ENCODE measurements around the gene OR12D2. TPM values are rescaled to one million over a fixed set of nuclear protein-coding genes. Genes with fewer than 3 reads are reported as not detected.
"Not testable (repeated sequence)": the region's sequence is repeated elsewhere in the genome, so short reads cannot be mapped to it uniquely, and the experiment has no call there.

The OR12D2 gene
- total and polyA plus RNA-seq, 2 experiments from 2014 or later, result not detected

DNA sequence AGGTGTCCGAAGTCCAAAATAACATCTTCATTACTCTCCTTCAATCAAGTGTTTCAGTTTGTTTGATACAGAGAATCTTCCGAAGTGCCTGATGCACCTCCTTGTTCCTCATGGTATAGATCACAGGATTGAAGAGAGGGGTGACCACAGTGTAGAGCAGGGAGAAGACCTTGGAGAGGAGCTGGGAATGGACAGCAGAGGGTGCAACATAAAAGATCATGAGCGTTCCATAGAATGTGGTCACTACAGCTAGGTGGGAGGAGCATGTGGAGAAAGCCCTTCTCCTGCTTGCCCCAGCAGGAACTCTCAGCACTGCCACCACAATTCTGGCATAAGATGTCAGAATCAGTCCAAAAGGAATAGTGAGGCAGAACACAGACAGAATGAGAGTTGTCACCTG is 31.2 kb downstream of the OR12D2 start:
- no peaks in the 10 kb centered on the region for H3K9me3 ChIP-seq (ENCODE audit: low read depth)

DNA sequence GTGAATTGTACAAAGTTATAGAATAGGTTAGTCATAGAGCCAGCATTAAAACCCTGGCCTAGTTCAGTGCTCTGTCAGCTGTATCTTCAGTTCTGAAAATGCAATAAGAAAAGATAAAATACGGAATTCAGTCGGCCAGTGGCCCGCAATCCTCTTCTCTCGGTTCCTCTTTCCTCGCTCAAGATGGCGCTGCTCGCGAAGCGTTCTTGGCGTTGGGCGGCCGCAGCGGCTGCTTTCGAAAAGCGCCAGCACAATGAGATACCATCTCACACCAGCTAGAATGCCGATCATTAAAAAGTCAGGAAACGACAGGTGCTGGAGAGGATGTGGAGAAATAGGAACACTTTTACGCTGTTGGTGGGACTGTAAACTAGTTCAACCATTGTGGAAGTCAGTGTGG is 41.3 kb downstream of the OR12D2 start:
- H3K9me3 ChIP-seq (ENCODE audit: low read depth); H3K36me3 ChIP-seq (ENCODE audit: low read depth); H3K79me2 ChIP-seq (ENCODE audit: insufficient read depth); H4K20me1 ChIP-seq (ENCODE audit: insufficient read depth); in situ Hi-C loops (cut with MboI); DNase-seq; H3K9me2 ChIP-seq (ENCODE audit: insufficient read depth); H3K27ac ChIP-seq; H3K9ac ChIP-seq; H2AFZ ChIP-seq; H3K4me2 ChIP-seq (ENCODE audit: unreplicated experiment); H3F3A ChIP-seq (ENCODE audit: insufficient read depth); H3K4me3 ChIP-seq; H3K27me3 ChIP-seq (replicated peaks; ENCODE audit: insufficient read depth); H3K4me1 ChIP-seq (ENCODE audit: insufficient read depth): not testable (repeated sequence)
- WGBS, 2 experiments (ENCODE audit: low coverage in 1 of 2, low lambda C conversion rate in 2 of 2, missing lambda C conversion rate in 2 of 2), result 57 to 68% methylated on average over 18 of the region's 18 CpGs

More for the DNA sequence above, 31.2 kb downstream of the OR12D2 start:
- no peak for DNase-seq
- Histone ChIP-seq H3K9me2 (ENCODE audit: insufficient read depth) (no peaks in the 10 kb centered on the region), H2AFZ (no peak overlapping the region), H3K4me3 (no peak overlapping the region), H3K27ac (no peak overlapping the region), H3K4me1 (ENCODE audit: insufficient read depth) (no peaks in the 10 kb centered on the region), H3K79me2 (ENCODE audit: insufficient read depth) (no peaks in the 10 kb centered on the region), H3K27me3 (replicated peaks; ENCODE audit: insufficient read depth) (no peaks in the 10 kb centered on the region), H3K4me2 (ENCODE audit: unreplicated experiment) (no peak overlapping the region), H3F3A (ENCODE audit: insufficient read depth) (no peaks in the 10 kb centered on the region), H3K36me3 (ENCODE audit: low read depth) (no peaks in the 10 kb centered on the region), H3K9ac (no peak overlapping the region), H4K20me1 (ENCODE audit: insufficient read depth) (no peaks in the 10 kb centered on the region)
- in situ Hi-C loops (cut with MboI), result no loop called here
- 18 to 24% methylated on average over 3 of the region's 3 CpGs for WGBS, 2 experiments (ENCODE audit: low coverage in 1 of 2, low lambda C conversion rate in 2 of 2, missing lambda C conversion rate in 2 of 2)
- TF ChIP-seq EZH2phosphoT487 (IDR thresholded peaks at IDR 0.05; ENCODE audit: insufficient read depth, low read depth), result no peak
- TF ChIP-seq EZH2 (IDR thresholded peaks at IDR 0.05; ENCODE audit: insufficient read depth, poor library complexity, severe bottlenecking), result no peak

DNA sequence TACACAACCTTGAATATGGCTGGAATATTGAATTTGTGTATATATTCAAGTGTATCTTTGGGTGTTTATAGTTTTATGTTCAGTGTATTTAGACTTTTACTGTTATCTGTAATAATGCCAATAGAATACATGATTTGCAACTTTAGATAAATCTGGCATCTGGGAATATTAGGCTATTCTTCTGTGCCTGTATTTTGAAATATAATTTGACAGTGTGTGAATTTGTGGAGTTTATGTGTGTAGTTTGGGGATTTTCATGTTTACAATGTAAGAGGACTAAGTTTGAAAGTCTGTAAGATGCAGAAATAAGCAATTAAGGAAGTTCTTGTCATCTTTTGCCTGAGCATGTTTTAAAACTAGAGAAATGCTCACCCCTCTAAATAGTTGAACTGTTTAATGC is 43.6 kb downstream of the OR12D2 start, which contains the start of gene OR10C1:
Gene OR10C1 (plus strand): TSS at position 301 of the 400 bp plus-strand sequence. CDS start 710 bp downstream, outside the sequence.
- Histone ChIP-seq H3K27ac (no peak within 1 kb of the TSS), H3F3A (ENCODE audit: insufficient read depth) (no peaks in the 10 kb centered on the region), H4K20me1 (ENCODE audit: insufficient read depth) (no peaks in the 10 kb centered on the region), H3K9me2 (ENCODE audit: insufficient read depth) (no peaks in the 10 kb centered on the region), H3K27me3 (replicated peaks; ENCODE audit: insufficient read depth) (no peaks in the 10 kb centered on the region), H2AFZ (no peak within 1 kb of the TSS), H3K4me1 (ENCODE audit: insufficient read depth) (no peaks in the 10 kb centered on the region), H3K4me2 (ENCODE audit: unreplicated experiment) (no peak within 1 kb of the TSS), H3K79me2 (ENCODE audit: insufficient read depth) (no peaks in the 10 kb centered on the region), H3K36me3 (ENCODE audit: low read depth) (no peaks in the 10 kb centered on the region), H3K9ac (no peak within 1 kb of the TSS), H3K9me3 (ENCODE audit: low read depth) (no peaks in the 10 kb centered on the region), H3K4me3 (no peak within 1 kb of the TSS)
- no peak for DNase-seq
- no peak for TF ChIP-seq EZH2phosphoT487 (IDR thresholded peaks at IDR 0.05; ENCODE audit: insufficient read depth, low read depth)
- TF ChIP-seq EZH2 (IDR thresholded peaks at IDR 0.05; ENCODE audit: insufficient read depth, poor library complexity, severe bottlenecking), result no peak
- in situ Hi-C loops (cut with MboI), result no loop called here

DNA sequence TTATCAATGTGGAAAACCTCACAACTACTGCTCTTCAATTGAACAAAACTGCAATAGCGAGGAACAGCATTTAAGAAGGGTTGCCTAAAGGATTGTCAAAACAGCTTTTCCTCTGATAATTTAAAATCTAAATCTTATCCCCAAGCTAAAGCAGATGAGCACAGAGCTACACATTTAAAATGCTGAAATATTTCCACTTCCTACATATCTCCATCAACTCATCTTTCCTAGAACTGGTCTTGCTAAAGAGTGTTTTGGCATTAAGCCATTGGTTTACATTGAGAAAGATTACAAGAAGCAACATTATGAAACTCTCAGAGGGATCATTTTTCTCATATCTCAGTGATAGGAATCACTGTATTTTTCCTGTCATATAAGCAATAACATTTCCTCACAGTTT is 47.3 kb downstream of the OR12D2 start:
- no peaks in the 10 kb centered on the region for H3K79me2 ChIP-seq (ENCODE audit: insufficient read depth)
- in situ Hi-C loops (cut with MboI), result no loop called here
- 6 to 8% methylated on average over 1 of the region's 1 CpG for WGBS, 2 experiments (ENCODE audit: low coverage in 1 of 2, low lambda C conversion rate in 2 of 2, missing lambda C conversion rate in 2 of 2)
- H3K4me3 ChIP-seq, result no peak overlapping the region
- H3K4me1 ChIP-seq (ENCODE audit: insufficient read depth), result no peaks in the 10 kb centered on the region
- H3K36me3 ChIP-seq (ENCODE audit: low read depth), result no peaks in the 10 kb centered on the region
- H3F3A ChIP-seq (ENCODE audit: insufficient read depth), result no peaks in the 10 kb centered on the region
- no peak for TF ChIP-seq EZH2phosphoT487 (IDR thresholded peaks at IDR 0.05; ENCODE audit: insufficient read depth, low read depth)
- no peak for TF ChIP-seq EZH2 (IDR thresholded peaks at IDR 0.05; ENCODE audit: insufficient read depth, poor library complexity, severe bottlenecking)
- H2AFZ ChIP-seq, result no peak overlapping the region
- H3K9me2 ChIP-seq (ENCODE audit: insufficient read depth), result no peaks in the 10 kb centered on the region
- H4K20me1 ChIP-seq (ENCODE audit: insufficient read depth), result no peaks in the 10 kb centered on the region
- H3K9me3 ChIP-seq (ENCODE audit: low read depth), result no peaks in the 10 kb centered on the region
- no peak for DNase-seq
- no peaks in the 10 kb centered on the region for H3K27me3 ChIP-seq (replicated peaks; ENCODE audit: insufficient read depth)
- H3K9ac ChIP-seq, result no peak overlapping the region
- H3K4me2 ChIP-seq (ENCODE audit: unreplicated experiment), result no peak overlapping the region
- H3K27ac ChIP-seq, result no peak overlapping the region

DNA sequence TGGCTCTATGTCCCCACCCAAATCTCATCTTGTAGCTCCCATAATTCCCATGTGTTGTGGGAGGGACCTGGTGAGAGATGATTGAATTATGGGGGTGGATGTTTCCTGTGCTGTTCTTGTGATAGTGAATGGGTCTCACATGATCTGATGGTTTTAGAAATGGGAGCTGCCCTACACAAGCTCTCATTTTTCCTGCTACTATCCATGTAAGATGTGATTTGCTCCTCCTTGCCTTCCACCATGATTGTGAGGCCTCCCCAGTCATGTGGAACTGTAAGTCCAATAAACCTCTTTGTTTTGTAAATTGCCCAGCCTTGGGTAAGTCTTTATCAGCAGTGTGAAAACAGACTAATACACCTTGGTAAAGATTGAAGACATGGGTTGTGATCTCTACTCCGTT is 48.6 kb downstream of the OR12D2 start:
- DNase-seq; H3K36me3 ChIP-seq (ENCODE audit: low read depth); H3K27me3 ChIP-seq (replicated peaks; ENCODE audit: insufficient read depth); H3K4me2 ChIP-seq (ENCODE audit: unreplicated experiment); H4K20me1 ChIP-seq (ENCODE audit: insufficient read depth); H3K4me3 ChIP-seq; H3K9me3 ChIP-seq (ENCODE audit: low read depth); in situ Hi-C loops (cut with MboI); H3K4me1 ChIP-seq (ENCODE audit: insufficient read depth); H3K27ac ChIP-seq; H3K9ac ChIP-seq; H3K79me2 ChIP-seq (ENCODE audit: insufficient read depth); H3K9me2 ChIP-seq (ENCODE audit: insufficient read depth); H2AFZ ChIP-seq; H3F3A ChIP-seq (ENCODE audit: insufficient read depth): not testable (repeated sequence)
- 0 to 6% methylated on average over 1 of the region's 1 CpG for WGBS, 2 experiments (ENCODE audit: low coverage in 1 of 2, low lambda C conversion rate in 2 of 2, missing lambda C conversion rate in 2 of 2)

Other genes starting within 250 kb of the OR12D2 start
- not detected in 2 replicates for gene OR2J2, start 224.7 kb upstream of the OR12D2 start, total RNA-seq (2014; rRNA removed; shearing (Covaris generic))
- gene OR2J2, start 224.7 kb upstream of the OR12D2 start, polyA plus RNA-seq (2016; fragmentation: Nextera tagmentation; extraction: Ambion mirVana), result not detected in 2 replicates
- not detected in 2 replicates for gene OR14J1, start 93.9 kb upstream of the OR12D2 start, total RNA-seq (2014; rRNA removed; shearing (Covaris generic))
- gene OR14J1, start 93.9 kb upstream of the OR12D2 start, polyA plus RNA-seq (2016; fragmentation: Nextera tagmentation; extraction: Ambion mirVana), result not detected in 2 replicates
- not detected in 2 replicates for gene OR5V1, start 26.8 kb upstream of the OR12D2 start, total RNA-seq (2014; rRNA removed; shearing (Covaris generic))
- not detected in 2 replicates for gene OR5V1, start 26.8 kb upstream of the OR12D2 start, polyA plus RNA-seq (2016; fragmentation: Nextera tagmentation; extraction: Ambion mirVana)
- gene OR12D3, start 20.3 kb upstream of the OR12D2 start, total RNA-seq (2014; rRNA removed; shearing (Covaris generic)), result not detected in 2 replicates
- gene OR12D3, start 20.3 kb upstream of the OR12D2 start, polyA plus RNA-seq (2016; fragmentation: Nextera tagmentation; extraction: Ambion mirVana), result not detected in 2 replicates
- gene OR12D1, start 19.3 kb downstream of the OR12D2 start, total RNA-seq (2014; rRNA removed; shearing (Covaris generic)), result not detected in 2 replicates
- not detected in 2 replicates for gene OR12D1, start 19.3 kb downstream of the OR12D2 start, polyA plus RNA-seq (2016; fragmentation: Nextera tagmentation; extraction: Ambion mirVana)
- gene OR10C1, start 43.7 kb downstream of the OR12D2 start, total RNA-seq (2014; rRNA removed; shearing (Covaris generic)), result not detected in 2 replicates
- gene OR10C1, start 43.7 kb downstream of the OR12D2 start, polyA plus RNA-seq (2016; fragmentation: Nextera tagmentation; extraction: Ambion mirVana), result not detected in 2 replicates
- gene OR11A1, start 61.4 kb downstream of the OR12D2 start, total RNA-seq (2014; rRNA removed; shearing (Covaris generic)), result not detected in 2 replicates
- gene OR11A1, start 61.4 kb downstream of the OR12D2 start, polyA plus RNA-seq (2016; fragmentation: Nextera tagmentation; extraction: Ambion mirVana), result not detected in 2 replicates
- gene OR2H1, start 61.5 kb downstream of the OR12D2 start, total RNA-seq (2014; rRNA removed; shearing (Covaris generic)), result not detected in 2 replicates
- not detected in 2 replicates for gene OR2H1, start 61.5 kb downstream of the OR12D2 start, polyA plus RNA-seq (2016; fragmentation: Nextera tagmentation; extraction: Ambion mirVana)
- gene MAS1L, start 92.3 kb downstream of the OR12D2 start, total RNA-seq (2014; rRNA removed; shearing (Covaris generic)), result not detected in 2 replicates
- not detected in 2 replicates for gene MAS1L, start 92.3 kb downstream of the OR12D2 start, polyA plus RNA-seq (2016; fragmentation: Nextera tagmentation; extraction: Ambion mirVana)
- not detected in 2 replicates for gene UBD, start 164.1 kb downstream of the OR12D2 start, total RNA-seq (2014; rRNA removed; shearing (Covaris generic))
- not detected in 2 replicates for gene UBD, start 164.1 kb downstream of the OR12D2 start, polyA plus RNA-seq (2016; fragmentation: Nextera tagmentation; extraction: Ambion mirVana)
- not detected in 2 replicates for gene OR2H2, start 189.5 kb downstream of the OR12D2 start, total RNA-seq (2014; rRNA removed; shearing (Covaris generic))
- gene OR2H2, start 189.5 kb downstream of the OR12D2 start, polyA plus RNA-seq (2016; fragmentation: Nextera tagmentation; extraction: Ambion mirVana), result not detected in 2 replicates
- 4.6 and 5.3 TPM in 2 replicates for gene GABBR1, start 237.6 kb downstream of the OR12D2 start, total RNA-seq (2014; rRNA removed; shearing (Covaris generic))
- 5.8 and 6.1 TPM in 2 replicates for gene GABBR1, start 237.6 kb downstream of the OR12D2 start, polyA plus RNA-seq (2016; fragmentation: Nextera tagmentation; extraction: Ambion mirVana)